GM19397 (cell line): ENCODE results near the gene SYCP2L.
"Not testable (repeated sequence)": the region's sequence is repeated elsewhere in the genome, so short reads cannot be mapped to it uniquely, and the experiment has no call there.

Experiments
- ATAC-seq: cut with Tn5 transposase; IDR thresholded peaks from one replicate; pipeline ENCODE4 v1.9.1; 2021; ENCODE audit warnings: mild to moderate bottlenecking, moderate library complexity; ENCODE audit not compliant: unreplicated experiment

Gene SYCP2L

GRCh38 chr6:11002176-11002575 lies 115.3 kb downstream of the SYCP2L start:
- no peak for ATAC-seq

- not testable (repeated sequence) for ATAC-seq
These were observed 116.4 kb downstream of the SYCP2L start for GRCh38 chr6:11003297-11003696.

- no peak for ATAC-seq
These were observed 119.2 kb downstream of the SYCP2L start for GRCh38 chr6:11006061-11006460.

- ATAC-seq: no peak
These were observed 121.1 kb downstream of the SYCP2L start for GRCh38 chr6:11007715-11008608.

GRCh38 chr6:11008821-11009220 lies 122.0 kb downstream of the SYCP2L start:
- no peak for ATAC-seq

GRCh38 chr6:11009353-11009752 lies 122.5 kb downstream of the SYCP2L start:
- ATAC-seq: no peak

- no peak for ATAC-seq
These were observed 125.0 kb downstream of the SYCP2L start for GRCh38 chr6:11011787-11012234.

GRCh38 chr6:11012295-11012754 lies 125.5 kb downstream of the SYCP2L start:
- ATAC-seq: no peak

GRCh38 chr6:11012976-11013720 lies 126.3 kb downstream of the SYCP2L start:
- ATAC-seq: no peak

- ATAC-seq: no peak
These were observed 126.8 kb downstream of the SYCP2L start for GRCh38 chr6:11013721-11014070.

- ATAC-seq: no peak
These were observed 128.2 kb downstream of the SYCP2L start for GRCh38 chr6:11015102-11015501.

- ATAC-seq: no peak
These were observed 129.6 kb downstream of the SYCP2L start for GRCh38 chr6:11016452-11016851.

GRCh38 chr6:11017090-11017489 lies 130.2 kb downstream of the SYCP2L start:
- no peak for ATAC-seq

GRCh38 chr6:11018225-11018624 lies 131.4 kb downstream of the SYCP2L start:
- no peak for ATAC-seq

- no peak for ATAC-seq
These were observed 134.2 kb downstream of the SYCP2L start for GRCh38 chr6:11021003-11021402.

GRCh38 chr6:11021714-11022113 lies 134.9 kb downstream of the SYCP2L start:
- ATAC-seq: no peak

- no peak for ATAC-seq
These were observed 136.2 kb downstream of the SYCP2L start for GRCh38 chr6:11023032-11023431.
